DOHH2 (cell line): Measurements from ENCODE around the gene NEMP1.

ENCODE experiments used
- H3F3A ChIP-seq: fragments of 200-600 bp; sonication (generic), shearing (Covaris generic); 2 replicates; pipeline ENCODE4 v1.6.0; 2016; ENCODE audit warnings: antibody characterized with exemption, mild to moderate bottlenecking; ENCODE audit not compliant: control insufficient read depth, insufficient read depth
- H3K27ac ChIP-seq: fragments of 200-600 bp; sonication (generic); 2 replicates; pipeline ENCODE4 v1.5.1; 2014; ENCODE audit warnings: low read depth, mild to moderate bottlenecking, low read length, moderate library complexity
- H3K27me3 ChIP-seq: fragments of 200-600 bp; sonication (generic); 2 replicates; pipeline ENCODE4 v1.6.1; 2014; ENCODE audit warnings: mild to moderate bottlenecking, low read length, mixed read lengths; ENCODE audit not compliant: control insufficient read depth
- H3K36me3 ChIP-seq: fragments of 200-600 bp; sonication (generic); 2 replicates; pipeline ENCODE4 v1.6.1; 2014; ENCODE audit warnings: mild to moderate bottlenecking, low read length, moderate library complexity, mixed read lengths; ENCODE audit not compliant: control insufficient read depth
- H3K4me1 ChIP-seq: fragments of 200-600 bp; sonication (generic); 2 replicates; pipeline ENCODE4 v1.6.1; 2014; ENCODE audit warnings: mild to moderate bottlenecking, low read length, mixed read lengths; ENCODE audit not compliant: control insufficient read depth
- H3K4me2 ChIP-seq: fragments of 200-600 bp; sonication (generic); 2 replicates; pipeline ENCODE4 v1.6.0; 2014; ENCODE audit warnings: mild to moderate bottlenecking, low read length, moderate library complexity
- H3K4me3 ChIP-seq: fragments of 200-600 bp; sonication (generic); 2 replicates; pipeline ENCODE4 v1.5.1; 2014; ENCODE audit warnings: mild to moderate bottlenecking, low read length, mixed read lengths
- H3K79me2 ChIP-seq: fragments of 200-600 bp; sonication (generic); 2 replicates; pipeline ENCODE4 v1.6.1; 2014; ENCODE audit warnings: mild to moderate bottlenecking, low read length, mixed read lengths; ENCODE audit not compliant: control insufficient read depth
- H3K9me2 ChIP-seq: fragments of 200-600 bp; sonication (generic); replicated peaks from 2 replicates; pipeline ENCODE4 v1.6.1; 2014; ENCODE audit warnings: mild to moderate bottlenecking, low read length, mixed read lengths; ENCODE audit not compliant: control insufficient read depth
- H3K9me3 ChIP-seq: fragments of 200-600 bp; sonication (generic); 2 replicates; pipeline ENCODE4 v1.6.1; 2014; ENCODE audit warnings: antibody characterized with exemption, low read length, mixed read lengths; ENCODE audit not compliant: control insufficient read depth, insufficient read depth
- H4K20me1 ChIP-seq: fragments of 200-600 bp; sonication (generic); 2 replicates; pipeline ENCODE4 v1.6.0; 2014; ENCODE audit warnings: low read depth, mild to moderate bottlenecking, antibody characterized with exemption, low read length, moderate library complexity; ENCODE audit not compliant: control insufficient read depth, insufficient read depth
- CTCF ChIP-seq: fragments of 200-600 bp; sonication (generic); IDR thresholded peaks from one replicate; pipeline ENCODE4 v1.5.1; 2014; ENCODE audit warnings: antibody characterized with exemption, mild to moderate bottlenecking, low read depth, low read length; ENCODE audit not compliant: poor library complexity, severe bottlenecking
- EZH2phosphoT487 ChIP-seq: fragments of 200-600 bp; sonication (generic); IDR thresholded peaks from 2 replicates; pipeline ENCODE4 v1.6.1; 2017; ENCODE audit warnings: borderline replicate concordance, mild to moderate bottlenecking, antibody characterized with exemption, low read length, moderate library complexity, mixed read lengths

The NEMP1 gene

GRCh38 chr12:57092529-57092862 is 13.9 kb upstream of the NEMP1 start:
- H3K36me3 ChIP-seq, result peaks cover 35% of the 10 kb centered on the region
- H4K20me1 ChIP-seq, result no peaks in the 10 kb centered on the region
- H3K27ac ChIP-seq, result no peak overlapping the region
- no peaks in the 10 kb centered on the region for H3K27me3 ChIP-seq
- H3K9me3 ChIP-seq, result no peaks in the 10 kb centered on the region
- no peak overlapping the region for H3K4me2 ChIP-seq
- H3K4me1 ChIP-seq, result peaks cover 36% of the 10 kb centered on the region
- TF ChIP-seq EZH2phosphoT487 (no peak), CTCF (no peak)
- no peak overlapping the region for H3K4me3 ChIP-seq
- no peaks in the 10 kb centered on the region for H3K9me2 ChIP-seq
- peaks cover 24% of the 10 kb centered on the region for H3F3A ChIP-seq
- peaks cover 9% of the 10 kb centered on the region for H3K79me2 ChIP-seq

GRCh38 chr12:57091638-57092528 is 13.3 kb upstream of the NEMP1 start:
- Histone ChIP-seq H3K4me3 (no peak overlapping the region), H3K4me1 (peaks cover 38% of the 10 kb centered on the region), H3K27me3 (no peaks in the 10 kb centered on the region), H3K27ac (no peak overlapping the region), H3K79me2 (peaks cover 9% of the 10 kb centered on the region), H3K4me2 (no peak overlapping the region), H3K36me3 (peaks cover 29% of the 10 kb centered on the region), H3F3A (peaks cover 25% of the 10 kb centered on the region), H4K20me1 (no peaks in the 10 kb centered on the region), H3K9me3 (no peaks in the 10 kb centered on the region), H3K9me2 (no peaks in the 10 kb centered on the region)
- TF ChIP-seq CTCF (no peak), EZH2phosphoT487 (no peak)

- H3F3A ChIP-seq, result peaks cover 26% of the 10 kb centered on the region
- no peaks in the 10 kb centered on the region for H3K9me2 ChIP-seq
- peaks cover 46% of the 10 kb centered on the region for H3K4me1 ChIP-seq
- no peaks in the 10 kb centered on the region for H3K9me3 ChIP-seq
- H3K36me3 ChIP-seq, result peaks cover 21% of the 10 kb centered on the region
- H3K79me2 ChIP-seq, result peaks cover 9% of the 10 kb centered on the region
- H3K4me2 ChIP-seq, result no peak overlapping the region
- no peak overlapping the region for H3K4me3 ChIP-seq
- TF ChIP-seq EZH2phosphoT487 (no peak), CTCF (no peak)
- no peak overlapping the region for H3K27ac ChIP-seq
- no peaks in the 10 kb centered on the region for H3K27me3 ChIP-seq
- no peaks in the 10 kb centered on the region for H4K20me1 ChIP-seq
Observed at GRCh38 chr12:57090924-57091637, 12.5 kb upstream of the NEMP1 start.
